RWPE2 (cell line): ENCODE data around the gene GLYATL3.

Experiments used
- ATAC-seq: fragments of 200-7000 bp; cut with Tn5 transposase; 3 replicates; pipeline ENCODE4 v1.9.1; 2021; ENCODE audit warnings: low read depth
- DNase-seq: peaks from one replicate; pipeline ENCODE4 v3.0.0-alpha.2; 2020; ENCODE audit warnings: low spot score
- H3K27ac ChIP-seq: fragments of 450-650 bp; 2 replicates; pipeline ENCODE4 v1.5.1; 2017; ENCODE audit warnings: mild to moderate bottlenecking; ENCODE audit not compliant: poor library complexity, severe bottlenecking
- H3K27me3 ChIP-seq: fragments of 250-450 bp; sonication (Bioruptor Pico); 2 replicates; pipeline ENCODE4 v1.5.1; 2021; ENCODE audit warnings: mild to moderate bottlenecking, moderate library complexity; ENCODE audit not compliant: insufficient read depth, poor library complexity, severe bottlenecking
- H3K36me3 ChIP-seq: fragments of 250-450 bp; sonication (Bioruptor Pico); 2 replicates; pipeline ENCODE4 v1.5.1; 2020; ENCODE audit warnings: low read depth, mild to moderate bottlenecking, moderate library complexity
- H3K4me1 ChIP-seq: fragments of 250-450 bp; sonication (Bioruptor Pico); 2 replicates; pipeline ENCODE4 v1.5.1; 2021; ENCODE audit warnings: mild to moderate bottlenecking, moderate library complexity; ENCODE audit not compliant: insufficient read depth, poor library complexity, severe bottlenecking
- H3K4me3 ChIP-seq: fragments of 250-450 bp; sonication (Bioruptor Pico); 2 replicates; pipeline ENCODE4 v1.5.1; 2021; ENCODE audit warnings: mild to moderate bottlenecking, moderate library complexity; ENCODE audit not compliant: severe bottlenecking
- H3K9me3 ChIP-seq: fragments of 250-450 bp; sonication (Bioruptor Pico); 2 replicates; pipeline ENCODE4 v1.5.1; 2021; ENCODE audit warnings: mild to moderate bottlenecking, moderate library complexity; ENCODE audit not compliant: severe bottlenecking
- TF ChIP-seq, protein P1 (sequence below): fragments of 450-650 bp; IDR thresholded peaks from one replicate; pipeline ENCODE4 v1.5.1; 2017; ENCODE audit warnings: mild to moderate bottlenecking, moderate library complexity; ENCODE audit not compliant: poor library complexity, severe bottlenecking

The GLYATL3 gene

DNA sequence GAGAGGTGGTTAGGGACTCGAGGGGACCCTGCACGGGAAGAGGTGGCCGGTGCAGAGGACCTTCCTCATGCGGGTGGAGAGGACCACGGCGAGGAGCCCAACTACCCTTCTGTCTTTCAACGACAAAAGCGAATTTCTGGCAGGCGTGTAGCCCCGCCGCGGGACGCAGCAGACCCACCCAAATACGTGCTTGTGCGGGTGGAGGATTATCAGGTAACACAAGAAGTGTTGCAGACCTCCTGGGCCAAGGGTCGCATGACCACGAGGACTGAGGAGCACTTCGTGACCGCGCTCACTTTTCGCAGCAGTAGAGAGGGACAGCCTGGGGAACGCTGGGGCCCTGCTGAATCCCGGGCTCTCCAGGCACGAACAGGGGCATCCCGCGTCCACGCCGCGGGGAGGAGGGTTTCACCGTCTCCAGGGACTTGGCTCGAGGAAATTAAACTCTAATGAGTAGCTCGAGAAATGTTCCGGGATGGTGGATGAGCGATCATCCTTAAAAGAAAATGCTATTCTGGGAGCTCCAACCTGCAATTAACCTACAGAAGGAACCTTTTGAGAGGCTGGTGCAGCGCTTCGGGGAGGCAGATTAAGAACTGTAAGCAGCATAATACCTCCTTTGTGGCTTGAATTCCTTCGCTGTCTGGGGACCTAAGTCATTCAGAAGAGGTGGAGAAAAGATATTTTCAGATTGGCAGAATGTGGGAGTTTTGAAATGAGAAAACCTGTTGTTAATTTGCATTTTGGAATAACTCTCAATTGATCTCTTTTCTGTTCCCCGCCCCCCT lies 51.5 kb downstream of the GLYATL3 start:
- no peaks in the 10 kb centered on the region for H3K27me3 ChIP-seq
- ATAC-seq = peak; percentile 20; the same call in 2 of the 3 replicates
- no peak for DNase-seq
- H3K4me1 ChIP-seq = peaks cover 23% of the 10 kb centered on the region
- H3K36me3 ChIP-seq = peaks cover 37% of the 10 kb centered on the region
- TF ChIP-seq, protein P1, sequence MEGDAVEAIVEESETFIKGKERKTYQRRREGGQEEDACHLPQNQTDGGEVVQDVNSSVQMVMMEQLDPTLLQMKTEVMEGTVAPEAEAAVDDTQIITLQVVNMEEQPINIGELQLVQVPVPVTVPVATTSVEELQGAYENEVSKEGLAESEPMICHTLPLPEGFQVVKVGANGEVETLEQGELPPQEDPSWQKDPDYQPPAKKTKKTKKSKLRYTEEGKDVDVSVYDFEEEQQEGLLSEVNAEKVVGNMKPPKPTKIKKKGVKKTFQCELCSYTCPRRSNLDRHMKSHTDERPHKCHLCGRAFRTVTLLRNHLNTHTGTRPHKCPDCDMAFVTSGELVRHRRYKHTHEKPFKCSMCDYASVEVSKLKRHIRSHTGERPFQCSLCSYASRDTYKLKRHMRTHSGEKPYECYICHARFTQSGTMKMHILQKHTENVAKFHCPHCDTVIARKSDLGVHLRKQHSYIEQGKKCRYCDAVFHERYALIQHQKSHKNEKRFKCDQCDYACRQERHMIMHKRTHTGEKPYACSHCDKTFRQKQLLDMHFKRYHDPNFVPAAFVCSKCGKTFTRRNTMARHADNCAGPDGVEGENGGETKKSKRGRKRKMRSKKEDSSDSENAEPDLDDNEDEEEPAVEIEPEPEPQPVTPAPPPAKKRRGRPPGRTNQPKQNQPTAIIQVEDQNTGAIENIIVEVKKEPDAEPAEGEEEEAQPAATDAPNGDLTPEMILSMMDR = no peak
- peak overlapping the region; percentile 69 for H3K4me3 ChIP-seq
- H3K27ac ChIP-seq = peak overlapping the region; percentile 95
- H3K9me3 ChIP-seq = no peaks in the 10 kb centered on the region

DNA sequence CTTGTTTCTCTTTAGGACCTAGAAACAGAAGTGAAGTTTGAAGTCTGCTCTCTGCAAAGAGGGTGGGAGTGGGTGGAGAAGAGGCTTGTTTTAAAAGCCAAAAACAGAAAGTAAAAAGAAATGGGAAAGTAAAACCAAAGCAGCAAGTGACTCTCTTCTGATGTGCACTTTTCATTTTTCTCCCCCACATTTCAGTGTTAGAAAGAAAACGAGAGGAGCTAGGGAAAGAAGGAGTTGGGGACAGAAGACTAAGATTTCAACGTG lies 52.1 kb downstream of the GLYATL3 start:
- H3K9me3 ChIP-seq = no peaks in the 10 kb centered on the region
- no peaks in the 10 kb centered on the region for H3K27me3 ChIP-seq
- ATAC-seq (no peak), DNase-seq (no peak)
- peaks cover 39% of the 10 kb centered on the region for H3K36me3 ChIP-seq
- peaks cover 27% of the 10 kb centered on the region for H3K4me1 ChIP-seq
- TF ChIP-seq, protein P1 = no peak
- peak overlapping the region; percentile 95 for H3K27ac ChIP-seq
- peak overlapping the region; percentile 69 for H3K4me3 ChIP-seq

DNA sequence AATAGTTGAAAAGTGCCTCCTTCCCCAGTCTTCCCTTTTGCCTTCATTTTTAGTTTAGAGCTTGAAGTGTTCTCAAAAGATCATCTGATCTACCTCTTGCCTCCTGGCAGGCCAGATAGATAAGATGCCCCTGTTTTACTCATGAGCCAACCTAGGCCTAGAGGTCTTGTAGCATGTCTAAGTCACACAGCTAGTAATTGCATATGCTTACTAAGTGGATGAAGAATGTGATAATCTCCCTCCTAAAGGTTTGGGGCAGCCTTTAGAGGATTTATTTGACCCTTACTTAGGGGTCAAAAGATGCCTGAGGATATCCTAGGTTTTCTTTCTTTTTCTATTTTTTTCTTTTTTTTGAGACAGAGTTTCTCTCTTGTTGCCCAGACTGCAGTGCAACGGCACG lies 52.9 kb downstream of the GLYATL3 start:
- DNase-seq = no peak
- no peaks in the 10 kb centered on the region for H3K27me3 ChIP-seq

DNA sequence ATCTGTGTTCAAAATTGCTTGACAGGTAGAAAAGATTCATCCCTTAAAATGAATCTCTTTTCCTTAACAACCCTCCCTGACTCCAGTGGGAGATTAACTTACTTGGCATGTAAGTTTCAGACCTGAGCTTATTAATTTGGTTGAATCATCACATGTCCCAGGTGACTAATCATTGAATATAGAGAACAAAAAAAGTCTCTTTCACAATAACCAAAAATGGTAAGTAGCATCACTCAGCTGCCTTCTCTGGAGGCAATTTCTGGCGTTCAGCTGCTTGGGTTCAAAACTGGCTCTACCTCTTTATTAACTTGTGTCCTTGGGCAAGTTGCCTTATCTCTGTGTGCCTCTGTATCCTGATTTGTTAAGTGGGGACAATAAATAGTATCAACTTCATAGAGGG lies 53.7 kb downstream of the GLYATL3 start:
- H3K4me3 ChIP-seq = peak overlapping the region; percentile 69
- H3K27me3 ChIP-seq = no peaks in the 10 kb centered on the region
- no peaks in the 10 kb centered on the region for H3K9me3 ChIP-seq
- DNase-seq (no peak), ATAC-seq (peak; percentile 48)
- TF ChIP-seq, protein P1 = no peak
- peaks cover 34% of the 10 kb centered on the region for H3K4me1 ChIP-seq
- H3K36me3 ChIP-seq = peaks cover 54% of the 10 kb centered on the region
- H3K27ac ChIP-seq = peak overlapping the region; percentile 95

More for the DNA sequence above, 52.9 kb downstream of the GLYATL3 start:
- H3K4me1 ChIP-seq = peaks cover 34% of the 10 kb centered on the region
- peak overlapping the region; percentile 95 for H3K27ac ChIP-seq
- no peaks in the 10 kb centered on the region for H3K9me3 ChIP-seq
- TF ChIP-seq, protein P1 = no peak
- peaks cover 47% of the 10 kb centered on the region for H3K36me3 ChIP-seq
- ATAC-seq = peak; percentile 26; the same call in 1 of the 3 replicates
- H3K4me3 ChIP-seq = peak overlapping the region; percentile 69

DNA sequence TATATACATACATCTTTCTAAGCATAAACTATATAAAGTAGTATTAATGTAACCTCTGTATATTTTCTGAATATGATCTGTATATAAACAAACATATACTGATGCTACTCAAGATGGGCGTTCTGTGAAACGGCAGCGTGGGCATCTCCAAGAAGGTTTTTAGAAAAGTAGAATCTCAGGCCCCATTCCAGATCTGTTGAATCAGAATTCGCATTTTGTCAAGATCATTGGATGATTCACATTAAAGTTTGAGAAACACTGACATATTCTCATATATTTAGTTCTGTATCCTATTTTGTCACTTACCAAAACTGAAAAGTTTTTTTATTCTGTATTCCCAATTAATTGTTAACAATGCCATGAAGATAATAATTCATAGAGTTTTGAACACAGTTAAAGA lies 56.2 kb downstream of the GLYATL3 start:
- Histone ChIP-seq H3K27me3 (no peaks in the 10 kb centered on the region), H3K27ac (peak overlapping the region; percentile 95), H3K4me3 (no peak overlapping the region), H3K9me3 (no peaks in the 10 kb centered on the region), H3K36me3 (peaks cover 74% of the 10 kb centered on the region), H3K4me1 (peaks cover 34% of the 10 kb centered on the region)
- ATAC-seq (no peak), DNase-seq (no peak)
- TF ChIP-seq, protein P1 = no peak
